ENCODE results near the gene OR11H12.
"Not testable (repeated sequence)": the region's sequence is repeated elsewhere in the genome, so short reads cannot be mapped to it uniquely, and the experiment has no call there.

OR11H12 gene

GRCh38 chr14:18600817-18601216, at the start of gene OR11H12:
TSS of gene OR11H12 (plus strand) at chr14:18601117. CDS start at chr14:18601117, 0 bp downstream.
- not testable (repeated sequence) for DNase-seq

- not testable (repeated sequence) for DNase-seq
Measured at GRCh38 chr14:18582908-18583307, 18.0 kb upstream of the OR11H12 start.

- not testable (repeated sequence) for DNase-seq
Measured at GRCh38 chr14:18626610-18627213, 25.8 kb downstream of the OR11H12 start.

- DNase-seq, result not testable (repeated sequence)
Measured at GRCh38 chr14:18636066-18636465, 35.1 kb downstream of the OR11H12 start.

GRCh38 chr14:18638032-18638431, 37.1 kb downstream of the OR11H12 start:
- not testable (repeated sequence) for DNase-seq

- not testable (repeated sequence) for DNase-seq
Measured at GRCh38 chr14:18638785-18639184, 37.9 kb downstream of the OR11H12 start.

- not testable (repeated sequence) for DNase-seq
Measured at GRCh38 chr14:18646075-18646730, 45.3 kb downstream of the OR11H12 start.

Measured in activated effector memory CD4-positive, alpha-beta T cell treated with anti-CD3 and anti-CD28 coated beads, Interleukin-2, amount 50 U/mL, for 16 hours (primary cell).